GM18505 (cell line): ENCODE data around the gene PLEKHN1.

ENCODE experiments used
- ATAC-seq: cut with Tn5 transposase; IDR thresholded peaks from one replicate; pipeline ENCODE4 v1.9.1; 2021; ENCODE audit not compliant: unreplicated experiment
- POLR2A ChIP-seq: IDR thresholded peaks from 4 replicates; pipeline ENCODE4 v1.6.1; 2011; ENCODE audit warnings: borderline replicate concordance; ENCODE audit not compliant: insufficient read depth, insufficient read length; ENCODE audit errors: extremely low read depth

Gene PLEKHN1

DNA sequence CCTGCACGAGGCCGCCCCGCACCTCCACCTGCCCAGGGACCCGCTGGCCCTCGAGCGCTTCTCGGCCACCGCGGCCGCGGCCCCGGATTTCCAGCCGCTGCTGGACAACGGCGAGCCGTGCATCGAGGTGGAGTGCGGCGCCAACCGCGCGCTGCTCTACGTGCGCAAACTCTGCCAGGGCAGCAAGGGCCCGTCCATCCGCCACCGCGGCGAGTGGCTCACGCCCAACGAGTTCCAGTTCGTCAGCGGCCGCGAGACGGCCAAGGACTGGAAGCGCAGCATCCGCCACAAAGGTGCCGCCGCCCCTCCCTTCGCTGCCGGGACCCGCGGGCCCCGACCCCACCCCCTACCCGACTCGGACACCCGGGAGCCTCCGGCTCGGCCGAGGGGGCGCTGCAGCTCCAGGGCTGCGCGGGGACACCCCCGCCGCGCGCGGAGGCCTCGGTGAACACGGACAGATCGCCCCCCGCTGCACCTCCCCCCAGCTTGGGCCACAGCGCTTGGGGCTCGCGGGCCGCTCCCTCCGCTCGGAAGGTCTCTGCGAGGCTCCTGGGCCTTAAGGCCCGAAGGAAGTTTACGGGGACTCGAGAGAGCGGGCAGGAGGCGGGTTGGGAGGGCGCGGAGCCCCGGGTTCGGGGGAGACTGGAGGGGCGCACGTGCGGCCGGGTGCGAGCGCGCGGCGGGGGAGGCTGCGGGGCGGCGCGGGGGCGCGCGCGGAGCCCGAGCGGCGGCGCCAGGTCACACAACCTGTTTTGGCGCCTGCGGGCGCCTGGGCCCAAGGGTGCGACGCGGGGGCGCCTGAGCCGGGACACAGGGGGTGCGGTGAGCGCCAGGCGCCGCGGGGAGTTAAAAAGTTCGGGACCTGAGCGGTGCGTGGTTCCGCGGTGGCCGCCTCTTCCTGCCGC, 41.4 kb upstream of the PLEKHN1 start:
- no peak for TF ChIP-seq POLR2A
- ATAC-seq: no peak

GRCh38 chr1:925561-926421, 40.5 kb upstream of the PLEKHN1 start:
- no peak for TF ChIP-seq POLR2A
- no peak for ATAC-seq

DNA sequence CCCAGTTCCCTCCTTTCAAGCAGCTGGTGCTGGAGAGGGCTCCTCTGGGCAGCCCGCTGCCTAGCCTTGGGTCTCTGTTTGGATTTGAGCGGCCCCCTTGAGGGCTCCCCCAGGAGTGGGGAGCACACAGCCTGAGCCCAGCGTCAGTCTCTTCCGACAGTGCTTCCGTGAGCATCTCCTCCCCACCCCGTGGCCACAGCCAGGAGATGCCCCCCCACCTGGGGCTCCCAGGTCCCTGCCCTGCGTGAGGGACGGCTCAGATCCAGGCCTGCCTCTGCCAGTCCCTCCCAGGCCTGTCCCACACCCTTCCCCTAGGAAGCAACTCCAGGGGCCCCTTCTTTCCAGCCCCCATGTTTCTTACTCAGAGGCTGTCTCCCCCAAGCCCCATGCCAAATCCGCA, 39.0 kb upstream of the PLEKHN1 start:
- no peak for TF ChIP-seq POLR2A
- ATAC-seq: no peak

DNA sequence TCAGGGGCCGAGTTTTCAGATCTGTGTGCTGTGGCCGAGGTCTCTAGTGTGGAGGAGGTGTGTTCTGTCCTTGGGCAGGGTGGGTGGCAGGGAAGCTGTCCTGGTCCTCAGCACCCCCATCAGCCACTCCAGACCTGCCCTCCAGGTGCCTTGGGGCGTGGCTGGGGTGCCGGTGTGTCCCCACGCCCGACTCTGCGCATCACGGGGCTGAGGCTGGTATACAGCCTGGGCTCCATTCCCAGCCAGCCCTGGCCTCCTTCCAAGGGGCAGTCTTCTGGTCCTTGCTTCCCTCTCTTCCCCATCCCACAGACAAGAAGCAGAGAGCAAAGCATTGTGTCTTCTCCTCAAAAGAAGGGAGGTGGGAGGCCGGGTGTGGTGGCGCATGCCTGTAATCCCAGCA, 38.5 kb upstream of the PLEKHN1 start:
- TF ChIP-seq POLR2A: no peak
- ATAC-seq: no peak

GRCh38 chr1:928825-929661, 37.2 kb upstream of the PLEKHN1 start:
- ATAC-seq: no peak
- no peak for TF ChIP-seq POLR2A

GRCh38 chr1:929712-930632, 36.3 kb upstream of the PLEKHN1 start:
- no peak for TF ChIP-seq POLR2A
- ATAC-seq: no peak

DNA sequence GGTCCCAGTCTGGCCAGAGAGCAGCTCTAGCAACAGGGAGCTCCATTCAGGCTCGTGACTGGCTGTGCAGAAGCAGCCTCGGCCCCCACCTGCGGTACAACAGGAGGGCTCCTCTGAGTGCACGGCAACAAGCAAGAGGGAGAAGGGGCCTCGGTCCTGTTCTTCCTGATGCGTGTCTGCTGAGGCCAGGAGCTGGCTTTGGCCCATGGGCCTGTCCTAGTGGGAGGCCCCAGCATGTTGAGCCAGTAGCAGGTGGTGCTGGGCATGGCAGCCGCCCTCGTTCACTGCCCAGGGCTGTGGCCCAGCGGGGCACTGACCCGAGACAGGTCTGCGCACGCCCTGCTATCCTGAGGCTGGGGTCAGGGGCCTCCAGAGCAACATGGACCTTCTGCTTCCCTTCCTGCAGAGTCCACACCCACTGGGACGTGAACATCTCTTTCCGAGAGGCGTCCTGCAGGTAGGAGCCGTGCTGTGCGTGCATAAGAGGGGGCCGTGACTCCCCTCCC, 35.6 kb upstream of the PLEKHN1 start:
- ATAC-seq: no peak
- no peak for TF ChIP-seq POLR2A

DNA sequence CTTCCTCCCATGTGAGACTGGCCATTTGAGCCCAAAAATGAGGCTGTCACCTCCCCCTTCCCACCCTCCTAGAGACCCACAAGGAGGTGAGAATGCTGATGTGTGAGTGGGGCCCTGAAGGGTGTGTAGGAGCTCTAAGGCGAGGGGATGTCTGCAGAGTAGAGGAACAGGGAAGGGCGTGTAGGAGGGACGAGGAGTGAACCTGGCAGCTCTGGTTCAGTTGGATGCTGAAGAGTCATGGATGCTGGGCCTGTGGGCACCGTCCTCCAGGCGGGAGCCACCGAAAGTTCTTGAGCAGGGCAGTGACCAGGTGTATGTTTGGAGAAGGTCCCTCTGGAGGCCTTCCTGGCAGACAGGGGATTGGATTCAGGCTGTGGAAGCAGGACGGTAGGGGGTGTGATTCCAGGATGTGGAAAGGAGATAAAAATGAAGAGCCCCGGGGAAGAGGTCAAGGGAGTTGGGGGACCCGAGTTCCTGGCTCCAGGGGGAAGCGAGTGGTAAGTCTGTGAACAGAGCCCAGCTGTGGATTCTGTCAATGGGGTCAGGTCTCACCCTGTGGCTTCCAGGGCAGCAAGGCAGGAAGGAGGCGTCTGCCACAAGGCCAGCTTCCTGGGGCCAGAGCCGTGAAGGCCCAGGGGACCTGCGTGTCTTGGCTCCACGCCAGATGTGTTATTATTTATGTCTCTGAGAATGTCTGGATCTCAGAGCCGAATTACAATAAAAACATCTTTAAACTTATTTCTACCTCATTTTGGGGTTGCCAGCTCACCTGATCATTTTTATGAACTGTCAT, 34.7 kb upstream of the PLEKHN1 start:
- ATAC-seq: no peak
- no peak for TF ChIP-seq POLR2A

DNA sequence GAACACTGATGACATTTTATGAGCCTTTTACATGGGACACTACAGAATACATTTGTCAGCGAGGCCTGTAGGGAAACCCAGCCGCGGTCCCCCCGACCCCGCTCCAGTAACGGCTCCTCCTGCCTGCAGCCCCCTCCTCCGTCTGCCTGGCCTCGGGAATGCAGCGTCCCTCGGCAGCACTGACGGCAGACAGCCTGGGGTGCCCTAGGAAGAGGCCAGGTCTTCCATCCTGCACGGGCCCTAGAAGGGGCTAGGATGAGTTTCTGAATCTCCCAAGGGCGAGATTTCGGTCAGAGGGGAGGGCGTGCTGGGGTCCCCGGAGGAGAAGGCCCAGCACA, 34.1 kb upstream of the PLEKHN1 start:
- no peak for TF ChIP-seq POLR2A
- ATAC-seq: no peak

DNA sequence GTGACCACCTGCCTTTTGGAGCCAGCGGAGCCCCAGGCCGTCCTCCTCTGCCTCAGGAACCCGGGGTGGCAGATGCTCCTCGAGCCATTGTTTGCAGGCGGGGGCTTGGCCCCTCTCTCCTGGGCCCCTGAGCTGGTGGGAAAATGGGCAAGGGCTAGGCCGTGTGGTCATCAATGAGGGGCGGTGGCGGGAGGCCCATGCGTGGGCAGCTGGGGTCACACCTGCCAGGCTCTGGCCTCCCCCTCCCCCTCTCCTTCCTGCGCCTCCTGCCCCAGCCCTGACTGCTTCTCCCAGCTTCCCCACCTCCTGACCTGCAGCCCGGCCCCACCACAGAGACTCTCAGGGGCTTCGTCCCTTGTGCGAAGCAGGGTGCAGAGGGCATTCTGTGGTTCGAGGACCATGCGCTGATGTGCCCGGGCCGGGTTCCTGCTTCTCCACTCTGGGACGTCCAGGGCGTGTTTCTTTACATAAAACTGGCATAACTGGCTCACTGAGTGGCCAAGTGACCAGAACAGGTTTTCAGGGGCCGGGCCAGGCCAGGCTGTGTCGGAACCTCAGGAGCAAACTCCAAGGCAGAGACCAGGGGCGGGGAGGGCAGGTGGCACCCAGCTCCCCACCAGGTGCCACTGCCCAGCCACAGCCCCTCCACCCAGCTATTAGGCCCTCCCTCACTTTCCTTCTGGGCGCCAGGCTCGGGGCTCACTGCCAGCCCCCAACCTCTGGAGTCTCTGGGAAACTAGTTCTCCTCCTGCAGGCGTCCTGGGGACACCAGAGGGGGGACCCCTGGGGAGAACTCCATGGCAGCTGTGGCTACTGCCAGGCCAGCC, 33.3 kb upstream of the PLEKHN1 start:
- TF ChIP-seq POLR2A: no peak
- ATAC-seq: no peak

DNA sequence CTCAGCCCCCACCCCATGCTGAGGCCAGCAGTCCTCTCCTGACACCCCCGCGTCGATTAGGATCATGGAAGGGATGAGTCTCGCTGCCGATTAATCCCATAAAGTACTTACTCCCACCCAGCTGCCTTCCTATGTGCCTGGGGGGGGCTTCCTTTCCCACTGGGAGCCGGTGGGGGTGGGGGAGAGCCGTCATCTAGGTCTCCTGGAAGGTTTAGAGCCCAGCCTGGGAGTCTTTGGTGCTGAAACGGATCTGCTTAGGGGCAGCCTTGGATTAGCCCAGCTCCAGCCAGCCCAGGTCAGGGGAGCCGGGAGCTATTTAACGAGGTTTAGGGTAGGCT, 32.7 kb upstream of the PLEKHN1 start:
- no peak for ATAC-seq

More for the DNA sequence above, 32.7 kb upstream of the PLEKHN1 start:
- no peak for TF ChIP-seq POLR2A
